OCI-LY7 (cell line): ENCODE results near the gene PIP4K2A.

Source experiments
- CTCF ChIP-seq: fragments of 200-600 bp; sonication (generic); conservative IDR thresholded peaks from 2 replicates; pipeline ENCODE4 v1.5.1; 2014; ENCODE audit warnings: mild to moderate bottlenecking, antibody characterized with exemption, low read length, moderate library complexity, mixed read lengths
- EZH2phosphoT487 ChIP-seq: fragments of 200-600 bp; sonication (generic); IDR thresholded peaks from 2 replicates; pipeline ENCODE4 v1.6.1; 2018; ENCODE audit warnings: low read depth, borderline replicate concordance, mild to moderate bottlenecking, mixed run types, antibody characterized with exemption, low read length, moderate library complexity, mixed read lengths

- no peak for TF ChIP-seq CTCF
- TF ChIP-seq EZH2phosphoT487, result no peak
These were observed 78.7 kb downstream of the PIP4K2A start for GRCh38 chr10:22635650-22636049.
